Stimulated activated CD8-positive, alpha-beta memory T cell treated with anti-CD3 and anti-CD28 coated beads, Interleukin-7, amount 100 ng/mL, for 4 hours (primary cell): ENCODE data around the gene BRS3.
"Not testable (repeated sequence)": the region's sequence is repeated elsewhere in the genome, so short reads cannot be mapped to it uniquely, and the experiment has no call there.

Experiments
- DNase-seq, 2 donors: peaks; one replicate each; pipeline ENCODE4 v3.0.0-alpha.2; 2020; ENCODE audit warnings: low read depth in 2 of 2

The BRS3 gene

DNA sequence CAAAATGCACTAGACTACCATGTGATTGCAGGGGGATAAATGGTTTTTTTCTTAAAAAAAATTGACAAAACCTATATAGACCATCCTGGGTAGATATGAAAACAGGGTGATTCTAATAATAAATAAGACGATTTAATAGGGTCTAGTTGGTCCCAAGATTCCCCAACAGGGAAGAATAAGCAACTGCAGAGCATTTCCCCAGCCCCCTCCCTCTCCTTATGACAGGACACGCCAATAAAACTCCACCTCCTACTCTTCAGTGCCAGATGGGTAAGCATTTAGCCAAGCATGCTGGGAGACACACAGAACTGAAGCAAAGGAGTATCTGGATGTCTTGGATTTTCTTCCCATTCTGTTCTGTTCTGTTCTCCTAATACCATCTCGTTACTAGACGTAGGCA lies at the start of gene BRS3:
Gene BRS3, plus strand, starts transcription at position 301 of the 400 bp plus-strand sequence. CDS start 168 bp downstream, outside the sequence.
- DNase-seq: no peak

DNA sequence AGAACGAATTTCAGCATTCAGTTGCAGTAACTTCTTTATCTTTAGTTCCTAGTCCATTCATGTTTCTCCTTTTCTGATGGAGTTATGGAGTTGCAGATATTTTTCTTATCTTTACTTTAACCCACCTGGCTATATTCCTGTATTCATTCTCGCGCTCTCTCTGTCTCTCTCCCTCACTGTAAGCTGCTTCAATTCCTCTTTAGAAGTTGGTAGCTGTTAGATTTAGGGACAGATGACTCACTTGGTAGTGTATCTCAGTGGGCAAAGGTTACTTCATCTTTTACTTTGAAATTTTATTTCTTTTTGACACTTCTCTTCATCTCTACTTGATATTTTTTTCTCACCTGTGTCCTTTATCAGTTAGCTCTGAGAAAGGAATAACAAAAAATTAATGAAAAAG lies 49.6 kb upstream of the BRS3 start:
- no peak for DNase-seq

DNA sequence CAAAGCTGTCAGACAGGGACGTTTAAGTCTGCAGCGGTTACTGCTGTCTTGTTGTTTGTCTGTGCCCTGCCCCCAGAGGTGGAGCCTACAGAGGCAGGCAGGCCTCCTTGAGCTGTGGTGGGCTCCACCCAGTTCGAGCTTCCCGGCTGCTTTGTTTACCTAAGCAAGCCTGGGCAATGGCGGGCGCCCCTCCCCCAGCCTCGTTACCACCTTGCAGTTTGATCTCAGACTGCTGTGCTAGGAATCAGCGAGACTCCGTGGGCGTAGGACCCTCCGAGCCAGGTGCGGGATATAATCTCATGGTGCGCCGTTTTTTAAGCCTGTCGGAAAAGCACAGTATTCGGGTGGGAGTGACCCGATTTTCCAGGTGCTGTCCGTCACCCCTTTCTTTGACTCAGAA lies 42.1 kb upstream of the BRS3 start:
- DNase-seq: not testable (repeated sequence)

DNA sequence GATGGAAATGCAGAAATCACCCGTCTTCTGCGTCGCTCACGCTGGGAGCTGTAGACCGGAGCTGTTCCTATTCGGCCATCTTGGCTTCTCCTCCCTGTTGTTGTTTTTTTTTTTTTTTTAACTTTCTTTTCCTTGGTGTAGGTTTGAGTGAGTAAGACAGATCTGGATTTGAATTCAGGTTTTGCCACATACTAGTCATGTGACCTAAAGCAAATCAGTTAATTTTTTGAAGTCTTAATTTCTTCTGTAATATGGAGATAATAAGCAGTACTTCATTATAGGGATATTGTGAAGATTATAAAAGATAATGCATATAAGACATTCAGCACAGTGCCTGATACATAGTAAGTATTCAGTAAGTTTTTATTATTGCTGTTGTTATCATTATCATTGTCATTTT lies 41.5 kb upstream of the BRS3 start:
- no peak for DNase-seq

DNA sequence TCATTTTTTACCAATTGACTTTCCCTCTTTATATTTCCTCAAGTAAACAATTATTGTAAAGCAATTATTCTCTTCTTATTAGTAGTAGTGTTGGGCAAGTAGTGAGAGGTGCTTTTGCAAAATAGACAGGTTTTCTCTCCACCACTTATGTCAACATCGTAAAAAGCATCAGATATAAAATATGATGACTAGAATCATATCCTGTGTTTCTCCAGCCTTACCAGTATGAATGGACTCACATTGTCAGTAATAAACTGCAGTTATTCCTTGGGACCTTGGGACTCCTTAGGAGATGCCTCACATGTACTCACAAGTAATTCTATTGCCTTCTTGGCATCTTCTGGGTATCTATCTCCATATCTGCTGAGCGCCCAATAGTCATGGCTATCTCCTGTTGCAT lies 40.4 kb upstream of the BRS3 start:
- DNase-seq: no peak

DNA sequence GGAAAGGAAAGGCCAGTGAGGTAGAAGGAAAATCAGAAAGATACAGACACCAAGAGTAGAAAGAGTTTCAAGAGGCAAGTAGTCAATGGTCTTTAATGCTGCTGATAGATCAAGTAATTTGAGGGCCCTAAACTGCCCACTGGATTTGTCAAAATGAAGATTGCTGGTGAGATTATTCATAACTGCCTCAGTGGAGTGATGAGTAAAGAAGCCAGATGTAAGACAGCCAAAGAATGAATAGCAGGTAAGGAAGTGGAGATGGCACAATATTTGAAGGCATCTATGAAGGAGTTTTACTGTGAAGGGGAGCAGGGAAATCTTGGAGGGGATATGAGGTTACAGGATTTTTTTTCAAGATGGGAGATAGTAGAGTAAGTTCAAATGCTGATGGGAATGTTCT lies 39.8 kb upstream of the BRS3 start:
- no peak for DNase-seq

DNA sequence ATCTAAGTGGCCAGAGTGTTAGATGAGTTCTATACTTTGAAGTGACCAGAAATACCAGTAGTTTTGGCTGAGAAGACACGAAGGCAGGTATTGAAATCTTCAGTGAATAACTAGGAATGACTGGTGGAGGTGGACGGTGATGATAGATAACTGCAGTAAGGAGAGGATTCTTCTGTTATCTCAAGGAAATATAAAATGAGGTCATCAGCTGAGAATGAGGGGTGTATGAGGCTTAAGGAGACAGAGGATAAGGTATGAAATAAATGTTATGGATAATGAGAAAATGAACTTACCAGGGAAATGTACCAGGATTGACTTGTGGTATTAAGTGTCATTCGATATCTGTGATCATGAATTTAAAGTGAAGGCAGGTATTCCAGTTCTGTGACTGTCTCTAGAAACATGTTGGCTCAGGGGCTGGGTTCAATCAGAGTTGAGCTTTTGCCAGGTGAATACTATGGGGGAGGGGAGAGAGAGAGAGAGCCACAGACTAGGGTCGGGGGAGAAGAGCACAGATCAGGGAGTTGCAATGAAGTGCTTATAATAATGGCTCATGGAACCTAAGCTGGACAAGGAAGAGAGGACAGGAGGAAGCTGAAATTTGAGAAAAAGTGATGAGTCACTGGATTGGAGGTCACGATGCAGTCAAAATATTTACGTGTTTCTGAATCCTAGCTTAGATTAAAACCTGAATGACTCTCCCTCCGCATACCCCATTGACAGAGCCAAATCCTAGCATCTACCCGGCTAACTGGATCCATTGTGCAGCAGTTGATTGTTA lies 37.5 kb upstream of the BRS3 start:
- DNase-seq: no peak

DNA sequence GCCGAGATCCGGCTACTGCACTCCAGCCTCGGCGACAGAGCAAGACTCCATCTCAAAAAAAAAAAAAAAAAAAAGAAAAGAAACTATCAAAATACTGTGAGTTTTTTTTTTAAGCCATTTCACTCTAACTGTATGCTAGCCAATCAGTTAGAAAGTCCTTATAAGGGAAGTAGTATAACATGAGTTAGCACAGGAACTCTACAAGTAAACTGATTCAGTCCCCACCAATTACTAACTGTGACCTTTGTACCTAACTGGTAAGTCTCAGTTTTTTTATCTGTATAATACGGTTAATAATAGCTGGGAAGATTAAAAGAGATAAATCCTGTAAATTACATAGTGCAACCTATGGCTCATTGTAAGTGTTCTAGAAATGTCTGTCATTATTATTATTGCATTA lies 35.1 kb upstream of the BRS3 start:
- no peak for DNase-seq

DNA sequence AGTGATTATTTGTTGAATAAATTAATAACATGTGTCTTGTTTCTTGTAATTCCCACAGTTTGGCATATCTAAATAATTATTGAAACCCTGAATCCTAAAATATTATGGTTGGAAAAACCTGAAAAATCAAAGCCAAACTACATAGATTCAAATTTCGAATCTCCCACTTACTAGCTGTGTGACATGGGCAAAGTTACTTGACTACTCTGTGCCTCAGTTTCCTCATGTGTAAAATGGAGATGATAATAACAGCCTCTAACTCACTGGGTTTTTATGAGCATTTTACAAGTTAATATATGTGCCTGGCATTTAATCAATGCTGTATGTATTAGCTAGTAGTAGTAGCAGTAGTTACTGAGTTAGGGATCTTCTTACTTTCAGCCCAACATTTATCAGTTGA lies 34.6 kb upstream of the BRS3 start:
- no peak for DNase-seq

DNA sequence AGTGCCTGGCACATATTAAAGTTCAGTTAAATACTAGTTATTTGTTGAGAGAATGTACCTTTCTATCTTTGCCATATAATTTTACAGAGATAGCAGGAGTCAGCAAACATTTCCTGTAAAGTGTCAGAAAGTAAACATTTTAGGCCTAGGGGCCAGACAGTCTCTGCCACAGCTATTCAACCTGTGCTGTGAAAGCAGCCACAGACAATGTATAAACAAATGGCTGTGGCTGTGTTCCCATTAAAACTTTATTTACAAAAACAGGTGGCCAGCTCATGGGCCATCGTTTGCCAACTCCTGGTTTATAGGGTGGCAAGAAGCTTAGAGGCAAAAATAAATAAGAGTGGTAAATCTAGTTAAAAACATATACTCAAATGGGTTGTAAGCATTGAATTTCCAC lies 34.0 kb upstream of the BRS3 start:
- no peak for DNase-seq

DNA sequence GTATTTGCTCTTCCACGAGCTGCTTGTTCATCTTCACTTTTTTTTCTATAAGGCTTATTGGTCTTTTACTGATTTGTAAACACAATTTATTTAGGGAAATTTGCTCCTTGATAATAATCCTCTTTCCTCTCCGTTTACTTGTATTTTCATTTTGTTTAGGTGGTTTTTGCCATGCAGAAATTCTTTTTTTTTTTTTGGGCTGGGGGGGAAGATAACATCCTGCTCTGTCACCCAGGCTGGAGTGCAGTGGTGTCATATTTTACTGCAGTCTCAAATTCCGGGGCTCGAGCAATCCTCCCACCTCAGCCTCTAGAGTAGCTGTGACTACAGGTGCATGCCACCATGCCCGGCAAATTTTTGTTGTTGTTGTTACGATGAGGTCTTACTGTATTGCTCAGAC lies 31.6 kb upstream of the BRS3 start:
- no peak for DNase-seq

DNA sequence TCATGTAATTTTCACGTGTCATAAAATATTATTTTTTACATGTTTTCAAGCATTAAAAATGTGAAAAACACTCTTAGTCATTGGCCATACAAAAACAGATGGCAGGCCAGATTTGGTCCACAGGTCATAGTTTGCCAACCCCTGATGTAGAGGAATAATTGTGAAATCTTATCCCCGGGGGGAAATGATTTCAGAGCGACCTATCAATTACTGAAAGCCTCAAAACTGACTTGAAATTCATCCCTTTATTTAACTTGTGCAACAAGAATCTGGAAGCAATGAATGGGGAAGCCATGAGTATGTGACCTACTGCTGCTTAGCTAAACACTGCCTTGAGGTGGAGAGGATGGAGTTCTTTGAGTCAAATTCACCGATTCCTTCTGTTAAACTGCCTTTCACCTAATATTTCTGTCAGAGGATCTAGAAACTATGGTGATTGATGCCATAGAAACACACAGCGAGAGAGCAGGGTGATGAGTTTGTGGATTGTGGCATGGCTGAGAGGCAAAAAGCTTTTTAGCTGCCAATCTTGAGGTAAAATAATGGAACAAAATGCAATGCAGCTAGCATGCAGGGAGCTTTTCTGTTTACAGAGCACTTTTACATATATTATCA lies 30.3 kb upstream of the BRS3 start:
- DNase-seq: no peak

DNA sequence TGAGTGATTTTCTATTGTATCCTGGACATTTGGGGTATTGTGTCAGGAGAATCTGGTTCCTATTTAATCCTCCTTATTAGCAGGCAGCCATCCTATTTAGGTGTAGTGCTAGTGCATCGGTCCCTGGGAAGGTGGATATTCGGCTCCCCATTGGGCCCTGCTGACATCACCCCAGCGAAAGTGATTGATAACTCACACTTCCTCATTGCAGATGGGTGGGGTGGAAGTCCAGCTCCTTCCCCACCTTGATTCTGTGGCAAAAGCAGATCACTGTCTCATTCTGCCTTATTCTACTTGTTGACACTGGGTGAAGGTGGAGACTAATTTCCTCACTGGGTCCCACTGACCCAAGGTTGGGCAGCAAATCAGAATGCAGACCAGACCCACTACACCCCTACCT lies 23.2 kb upstream of the BRS3 start:
- DNase-seq: no peak

DNA sequence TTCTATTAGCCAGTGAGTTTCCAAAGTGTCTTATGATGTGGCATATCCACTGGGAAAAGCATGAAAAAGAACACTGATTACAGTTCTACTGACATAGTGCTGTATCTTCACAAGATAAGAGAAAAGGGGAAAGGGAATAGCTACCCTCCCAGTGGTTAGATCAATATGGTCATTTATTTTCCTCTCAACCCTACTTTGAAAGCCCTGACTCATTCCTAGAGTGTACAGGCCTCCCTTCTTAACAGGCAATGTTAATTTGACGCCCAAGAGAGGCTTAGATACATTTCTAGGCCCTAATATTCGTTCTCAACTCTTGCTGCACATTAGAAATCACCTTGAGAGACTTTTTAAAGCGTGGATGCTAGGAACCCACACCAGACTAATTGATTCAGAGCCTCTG lies 20.4 kb upstream of the BRS3 start:
- DNase-seq: no peak

DNA sequence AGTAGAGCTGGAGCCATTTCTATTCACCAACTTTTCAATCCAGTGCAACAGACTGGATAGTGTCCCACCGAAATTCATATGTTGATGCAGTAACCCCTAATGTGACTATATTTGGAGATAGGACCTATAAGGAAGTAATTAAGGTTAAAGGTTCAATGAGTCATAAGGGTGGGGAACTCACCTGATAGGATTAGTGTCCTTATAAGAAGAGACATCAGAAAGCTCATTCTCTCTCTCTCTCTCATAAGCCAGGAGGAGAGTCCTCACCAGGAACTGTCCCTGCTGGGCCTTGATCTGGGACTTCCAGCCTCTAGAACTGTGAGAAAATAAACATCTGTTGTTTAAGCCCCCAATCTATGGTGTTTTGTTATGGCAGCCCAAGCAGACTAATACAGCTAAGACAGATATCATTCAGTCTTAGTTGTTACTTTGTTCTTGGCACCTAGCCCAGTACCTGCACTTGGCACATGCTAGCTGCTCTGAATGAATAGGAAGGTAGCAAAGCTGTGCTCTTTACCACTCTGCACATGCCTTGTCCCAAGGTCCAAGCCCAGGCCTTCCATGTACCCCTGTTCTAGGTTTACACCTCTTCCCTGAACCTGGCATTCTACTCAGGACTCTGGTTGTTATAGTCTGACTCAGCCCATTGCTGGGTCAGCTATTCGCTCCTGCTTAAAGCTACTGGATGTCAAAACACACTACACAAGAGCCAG lies 19.2 kb upstream of the BRS3 start:
- no peak for DNase-seq

DNA sequence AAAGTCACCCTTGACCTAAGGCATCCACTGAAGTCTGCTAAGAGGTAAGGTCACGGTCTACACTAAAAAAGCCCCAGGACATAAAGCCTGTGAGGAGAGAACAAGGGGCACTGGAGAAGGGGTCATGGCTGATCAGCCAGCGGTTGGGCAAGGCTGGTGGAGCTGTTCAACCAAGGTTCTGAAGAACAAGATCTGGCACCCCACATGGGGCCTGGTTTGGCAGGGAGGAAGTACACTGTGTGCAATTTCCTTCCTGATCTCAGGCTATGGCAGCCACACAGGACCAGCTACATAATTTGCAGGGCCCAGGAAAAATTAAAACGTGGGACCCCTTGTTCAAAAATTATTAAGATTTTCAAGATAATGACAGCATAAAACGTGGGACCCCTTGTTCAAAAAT lies 14.1 kb upstream of the BRS3 start:
- DNase-seq: no peak

DNA sequence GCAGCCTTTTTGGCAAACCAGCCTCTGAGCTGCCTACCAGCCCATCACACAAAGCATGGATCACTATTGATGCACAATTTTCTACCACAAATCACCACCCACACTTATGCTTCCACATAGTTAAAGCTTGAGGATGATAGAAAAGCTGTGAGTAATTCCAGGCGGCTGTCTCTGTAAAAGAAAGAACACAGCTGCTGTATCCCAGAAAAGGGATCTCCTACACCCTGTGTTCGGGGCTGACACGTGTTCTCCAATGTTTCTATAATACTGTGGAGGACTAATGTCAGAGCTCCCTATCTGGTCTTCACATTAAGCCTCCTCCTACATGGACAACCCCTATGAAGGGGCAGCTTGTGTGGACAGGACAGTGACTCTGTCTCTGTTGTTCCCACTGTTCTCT lies 12.5 kb upstream of the BRS3 start:
- DNase-seq: no peak

DNA sequence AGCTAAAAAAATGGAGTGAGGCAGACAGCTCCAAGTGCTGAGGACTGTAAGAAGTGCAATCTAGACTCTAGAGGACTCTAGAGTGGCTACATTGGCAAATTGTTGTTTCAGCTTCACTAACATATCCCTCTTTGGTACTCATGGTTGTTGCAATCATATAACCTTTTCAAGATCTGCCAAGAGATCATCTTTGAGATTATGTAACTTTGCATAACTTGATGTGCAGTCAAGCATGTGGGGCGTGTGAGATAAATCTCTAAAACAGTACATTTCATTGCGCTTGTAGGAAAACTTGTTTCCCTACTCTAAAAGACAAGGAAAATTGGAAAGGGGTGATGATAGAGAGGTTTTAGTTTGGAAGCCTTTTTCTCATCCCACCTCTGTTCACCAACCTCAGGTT lies 11.2 kb upstream of the BRS3 start:
- DNase-seq: no peak

DNA sequence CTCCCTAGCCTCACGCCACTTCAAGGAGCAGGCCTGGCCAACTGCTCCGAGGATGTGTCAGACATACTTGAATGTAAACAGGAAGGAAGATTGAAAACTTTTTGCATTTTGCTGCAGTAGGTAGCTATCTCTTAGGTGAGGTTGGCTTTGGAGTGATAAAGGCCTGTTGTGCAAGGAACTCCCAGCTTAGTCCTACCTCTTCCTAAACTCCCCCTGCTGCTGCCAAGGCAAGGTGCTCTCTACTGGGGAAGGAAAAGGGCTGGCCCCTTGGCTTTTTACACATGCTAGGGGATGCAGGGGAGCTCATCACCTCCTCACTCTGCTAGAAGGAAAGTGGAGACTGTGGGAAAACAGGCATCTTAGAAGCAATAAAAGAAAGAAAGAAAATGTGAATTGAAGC lies 10.7 kb upstream of the BRS3 start:
- DNase-seq: no peak

DNA sequence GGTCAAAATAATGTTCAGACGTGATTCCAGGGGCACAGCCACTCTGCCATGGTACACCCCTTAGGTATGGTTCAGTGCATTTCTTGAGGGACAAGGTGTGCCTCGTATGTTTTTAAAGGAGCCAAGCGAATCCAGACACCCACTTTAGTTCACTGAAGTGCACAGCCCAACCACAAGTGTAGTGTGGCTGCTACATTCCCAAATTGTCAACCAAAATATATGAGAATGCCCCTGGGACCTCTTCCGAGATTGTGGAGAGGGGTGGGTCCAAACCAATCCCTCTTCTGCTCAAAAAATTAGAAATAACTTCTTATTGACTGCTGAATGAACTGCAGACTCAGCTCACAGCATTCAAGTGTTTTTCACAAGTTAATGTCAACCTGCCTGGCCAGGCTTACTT lies 7.4 kb upstream of the BRS3 start:
- no peak for DNase-seq

DNA sequence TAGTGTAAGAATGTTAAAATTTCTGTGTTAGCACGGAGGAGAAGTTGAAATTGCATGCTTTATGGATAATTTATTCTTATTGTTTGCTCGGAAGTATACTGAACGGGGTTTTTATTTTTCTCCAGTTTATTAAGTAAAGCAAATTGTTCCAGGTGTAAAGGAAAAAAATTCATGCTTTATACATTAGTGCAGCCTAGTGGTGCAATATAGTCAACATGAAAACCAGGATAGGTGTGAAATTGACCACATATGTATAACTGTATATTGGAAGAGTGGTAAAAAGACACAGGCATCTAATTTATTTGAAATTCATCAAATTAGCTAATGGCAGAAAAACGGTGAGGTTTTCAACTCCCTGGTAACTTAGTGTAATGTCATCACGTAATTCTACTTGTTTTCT lies 959 bp downstream of the BRS3 start:
- DNase-seq: no peak

DNA sequence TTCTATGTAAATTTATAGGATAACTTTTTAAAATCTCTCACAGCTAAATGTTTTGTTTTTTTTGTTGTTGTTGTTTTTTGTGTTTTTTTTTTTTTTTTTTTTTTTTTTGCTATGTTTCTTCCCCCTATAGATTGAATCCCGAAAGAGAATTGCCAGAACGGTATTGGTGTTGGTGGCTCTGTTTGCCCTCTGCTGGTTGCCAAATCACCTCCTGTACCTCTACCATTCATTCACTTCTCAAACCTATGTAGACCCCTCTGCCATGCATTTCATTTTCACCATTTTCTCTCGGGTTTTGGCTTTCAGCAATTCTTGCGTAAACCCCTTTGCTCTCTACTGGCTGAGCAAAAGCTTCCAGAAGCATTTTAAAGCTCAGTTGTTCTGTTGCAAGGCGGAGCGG lies 4.1 kb downstream of the BRS3 start:
- DNase-seq: no peak

DNA sequence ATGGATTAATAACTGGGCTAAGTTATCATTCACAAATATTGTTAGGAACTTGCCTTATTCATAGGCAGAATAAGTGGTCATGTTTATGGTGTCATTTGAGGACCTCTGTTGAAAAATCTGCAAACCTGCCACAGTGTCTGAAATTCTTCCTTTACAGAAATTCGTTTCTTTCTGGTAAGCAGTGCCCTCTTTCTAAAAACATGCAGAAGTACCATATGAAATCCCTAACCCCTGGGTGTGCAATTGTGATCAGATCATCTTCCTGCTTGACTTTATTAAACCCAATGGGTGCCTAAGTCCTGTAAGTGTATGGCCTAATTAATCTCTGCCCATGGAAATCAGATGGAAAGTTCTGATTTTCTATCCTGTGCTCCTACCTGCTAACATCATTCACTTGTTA lies 5.3 kb downstream of the BRS3 start:
- DNase-seq: no peak
